Stomach smooth muscle (tissue), 2 donors: Measurements from ENCODE around the gene IL18.

Experiments used
- H3K27ac ChIP-seq: one replicate; pipeline ENCODE4 v1.7.0; 2013; ENCODE audit warnings: mild to moderate bottlenecking, low read length, inconsistent platforms
- H3K27me3 ChIP-seq, 2 donors: one replicate each; pipeline ENCODE4 v1.7.0; 2013; ENCODE audit warnings: low read length in 2 of 2; ENCODE audit not compliant: insufficient read depth in 2 of 2, control insufficient read depth in 1 of 2
- H3K36me3 ChIP-seq, 2 donors: one replicate each; pipeline ENCODE4 v1.7.0; 2013; ENCODE audit warnings: low read length in 2 of 2; ENCODE audit not compliant: control insufficient read depth in 2 of 2, insufficient read depth in 2 of 2
- H3K4me1 ChIP-seq: one replicate; pipeline ENCODE4 v1.7.0; 2013; ENCODE audit warnings: low read length; ENCODE audit not compliant: control insufficient read depth, insufficient read depth
- H3K4me3 ChIP-seq, 2 donors: one replicate each; pipeline ENCODE4 v1.7.0; 2013; ENCODE audit warnings: low read length in 2 of 2
- H3K9ac ChIP-seq, 2 donors: one replicate each; pipeline ENCODE4 v1.7.0; 2013; ENCODE audit warnings: low read length in 2 of 2, mild to moderate bottlenecking in 1 of 2
- H3K9me3 ChIP-seq, 2 donors: one replicate each; pipeline ENCODE4 v1.7.0; 2013; ENCODE audit warnings: low read length in 2 of 2; ENCODE audit not compliant: control insufficient read depth in 2 of 2
- donor health status: healthy.
- donor health status: Pancreatic carcinoma.

IL18 gene

GRCh38 chr11:112121981-112122615 lies 41.8 kb downstream of the IL18 start:
- Histone ChIP-seq H3K4me3 (no peak overlapping the region), H3K4me1 (no peaks in the 10 kb centered on the region), H3K27me3 (no peaks in the 10 kb centered on the region), H3K9ac (no peak overlapping the region), H3K27ac (no peak overlapping the region), H3K36me3 (no peaks in the 10 kb centered on the region), H3K9me3 (no peaks in the 10 kb centered on the region)

- H3K9ac ChIP-seq: no peak overlapping the region
- no peak overlapping the region for H3K4me3 ChIP-seq
- H3K9me3 ChIP-seq: no peaks in the 10 kb centered on the region
- no peaks in the 10 kb centered on the region for H3K36me3 ChIP-seq
- H3K27ac ChIP-seq: no peak overlapping the region
- no peaks in the 10 kb centered on the region for H3K4me1 ChIP-seq
- H3K27me3 ChIP-seq: no peaks in the 10 kb centered on the region
Measured at GRCh38 chr11:112118176-112118575, 45.7 kb downstream of the IL18 start.

DNA sequence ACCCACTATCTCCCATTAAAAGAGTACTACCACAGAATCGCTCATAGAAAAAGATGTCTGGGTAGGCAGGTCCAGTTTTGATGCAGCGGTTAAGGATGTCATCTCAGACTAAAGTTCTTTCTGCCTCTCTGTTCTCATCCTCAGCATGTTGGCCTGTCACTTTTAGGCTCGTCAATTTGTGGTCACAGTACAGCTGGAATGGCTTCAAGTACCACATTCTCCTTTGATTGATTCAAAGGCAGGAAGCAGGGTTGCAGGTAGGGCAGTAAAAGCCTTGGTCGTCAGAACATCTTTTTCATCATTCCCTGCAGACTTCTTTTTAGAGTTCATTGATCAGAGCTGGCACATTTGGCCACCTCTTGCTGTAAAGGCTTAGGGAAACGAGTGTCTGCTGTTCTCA lies 48.5 kb downstream of the IL18 start:
- H3K9me3 ChIP-seq: no peaks in the 10 kb centered on the region
- H3K4me1 ChIP-seq: no peaks in the 10 kb centered on the region
- H3K27ac ChIP-seq: no peak overlapping the region
- no peaks in the 10 kb centered on the region for H3K27me3 ChIP-seq
- H3K4me3 ChIP-seq: no peak overlapping the region
- H3K36me3 ChIP-seq: no peaks in the 10 kb centered on the region
- no peak overlapping the region for H3K9ac ChIP-seq

DNA sequence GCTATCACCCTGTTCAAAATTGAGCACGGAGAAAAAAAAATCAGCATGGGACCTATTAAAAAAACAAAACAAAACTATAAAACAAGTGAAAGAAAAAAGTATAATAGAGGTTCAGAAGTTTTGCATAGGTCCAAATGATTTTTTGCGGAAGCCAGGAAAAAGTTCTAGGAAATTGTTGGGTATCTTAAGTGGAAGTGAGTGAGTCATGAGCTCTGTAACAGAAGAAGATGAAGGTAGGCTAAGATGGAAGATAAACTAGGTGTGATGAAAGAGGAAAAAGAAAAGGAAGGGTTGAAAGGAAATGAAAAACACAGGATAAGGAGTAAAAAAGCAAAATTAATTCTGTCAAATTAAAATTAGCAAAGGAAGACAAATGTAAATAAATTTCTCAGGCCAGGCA lies 49.4 kb downstream of the IL18 start:
- H3K27me3 ChIP-seq: no peaks in the 10 kb centered on the region
- H3K9ac ChIP-seq: no peak overlapping the region
- H3K27ac ChIP-seq: no peak overlapping the region
- no peaks in the 10 kb centered on the region for H3K9me3 ChIP-seq
- H3K4me1 ChIP-seq: no peaks in the 10 kb centered on the region
- no peak overlapping the region for H3K4me3 ChIP-seq
- H3K36me3 ChIP-seq: no peaks in the 10 kb centered on the region

DNA sequence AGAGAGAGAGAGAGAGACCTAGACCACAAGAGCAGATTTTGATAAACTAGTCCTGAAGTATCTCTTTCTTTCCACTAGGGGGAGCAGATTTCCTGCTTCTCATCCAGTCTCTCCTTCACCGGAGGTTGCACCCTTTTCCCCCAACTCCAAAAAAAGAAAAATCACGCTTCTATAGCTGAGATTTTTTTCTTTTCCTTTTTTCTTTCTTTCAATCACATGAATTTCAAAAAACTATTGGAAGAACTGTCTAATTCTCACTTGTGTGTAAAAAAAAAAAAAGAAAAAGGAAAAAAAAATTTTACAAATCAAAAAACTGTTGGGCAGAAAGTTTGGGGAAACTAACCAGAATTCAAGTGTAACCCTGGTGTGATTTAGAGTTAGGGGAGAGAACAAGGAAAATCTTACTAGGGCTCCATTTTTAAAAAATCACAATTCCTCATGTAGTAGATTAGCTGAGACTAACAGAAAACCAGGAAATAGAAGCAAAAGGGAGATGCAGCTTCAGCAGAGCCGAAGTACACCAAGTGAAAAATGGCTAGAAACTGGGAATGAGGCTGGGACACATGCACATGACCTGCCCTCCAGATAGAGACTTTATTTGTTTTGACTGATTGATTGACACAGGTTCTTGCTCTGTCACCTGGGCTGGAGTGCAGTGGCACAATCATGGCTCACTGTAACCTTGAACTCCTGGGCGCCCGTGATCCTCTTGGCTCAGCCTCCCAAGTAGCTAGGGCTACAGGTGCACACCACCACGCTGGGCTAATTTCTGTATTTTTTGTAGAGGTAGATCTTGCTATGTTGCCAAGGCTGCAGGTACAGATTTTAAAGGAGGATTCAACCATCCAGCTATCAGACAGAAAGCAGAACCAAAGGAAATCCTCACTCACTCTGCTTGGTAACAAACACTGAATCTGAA lies 50.1 kb downstream of the IL18 start:
- Histone ChIP-seq H3K9me3 (no peaks in the 10 kb centered on the region), H3K27me3 (no peaks in the 10 kb centered on the region), H3K36me3 (peaks cover 0 to 4% of the 10 kb centered on the region in 2 donors), H3K27ac (no peak overlapping the region), H3K9ac (no peak overlapping the region), H3K4me1 (no peaks in the 10 kb centered on the region), H3K4me3 (no peak overlapping the region)

DNA sequence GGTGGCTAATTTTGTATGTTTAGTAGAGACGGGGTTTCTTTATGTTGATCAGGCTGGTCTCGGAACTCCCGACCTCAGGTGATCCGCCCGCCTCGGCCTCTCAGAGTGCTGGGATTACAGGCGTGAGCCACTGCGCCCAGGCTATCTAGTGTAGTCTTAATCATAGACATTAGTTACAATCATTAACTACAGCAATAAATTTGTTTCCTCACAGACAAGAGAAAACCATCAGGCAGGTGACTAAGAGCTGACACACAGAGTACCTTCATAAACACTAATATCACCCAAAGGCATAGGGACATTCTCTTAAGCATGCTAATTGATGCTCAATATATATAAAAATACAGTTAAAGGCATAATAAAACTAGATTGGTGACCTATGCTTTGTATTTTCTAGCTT lies 57.8 kb downstream of the IL18 start:
- H3K9ac ChIP-seq: no peak overlapping the region
- H3K27ac ChIP-seq: no peak overlapping the region
- no peaks in the 10 kb centered on the region for H3K27me3 ChIP-seq
- no peaks in the 10 kb centered on the region for H3K9me3 ChIP-seq
- H3K4me3 ChIP-seq: no peak overlapping the region
- no peaks in the 10 kb centered on the region for H3K4me1 ChIP-seq
- H3K36me3 ChIP-seq: peaks cover 3 to 7% of the 10 kb centered on the region in 2 donors

DNA sequence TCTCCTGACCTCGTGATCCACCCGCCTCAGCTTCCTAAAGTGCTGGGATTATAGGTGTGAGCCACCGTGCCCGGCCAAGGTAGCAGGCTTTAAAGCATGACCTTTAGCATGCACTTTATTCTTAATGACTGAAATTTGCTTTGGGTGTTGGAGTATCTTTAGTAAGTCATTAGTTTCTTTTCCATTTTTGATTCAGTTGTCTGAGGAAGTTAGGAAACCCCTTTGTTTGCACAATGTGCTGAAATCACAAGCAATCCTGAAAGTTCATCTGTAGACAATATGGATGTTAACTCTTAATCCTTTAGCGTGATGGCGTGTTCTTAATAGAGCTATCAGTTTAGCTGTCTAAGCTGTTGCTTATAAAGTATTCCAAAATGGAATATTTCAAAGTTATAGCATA lies 60.4 kb downstream of the IL18 start:
- Histone ChIP-seq H3K36me3 (peaks cover 3% of the 10 kb centered on the region in 2 donors), H3K9me3 (no peaks in the 10 kb centered on the region), H3K4me1 (no peaks in the 10 kb centered on the region), H3K27ac (no peak overlapping the region), H3K4me3 (no peak overlapping the region), H3K9ac (no peak overlapping the region), H3K27me3 (no peaks in the 10 kb centered on the region)

DNA sequence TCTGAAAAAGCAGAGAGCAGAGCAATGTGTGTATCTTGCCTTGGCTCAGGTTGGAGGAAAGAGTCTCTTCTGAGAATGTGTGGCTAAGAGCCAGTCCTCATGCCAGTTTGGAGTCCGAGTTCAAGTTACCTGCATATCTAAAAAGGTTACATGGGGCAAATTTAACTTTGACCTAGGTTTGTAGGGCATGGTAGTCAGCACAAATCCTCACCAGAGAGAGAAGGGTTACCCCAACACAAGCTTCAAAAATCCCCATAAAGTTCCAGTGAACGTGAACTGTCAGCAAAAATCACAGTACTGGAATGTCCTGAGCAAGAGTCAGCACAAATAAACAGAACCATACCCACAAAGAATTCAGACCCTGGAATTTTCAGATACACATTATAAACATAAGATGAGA lies 63.4 kb downstream of the IL18 start:
- no peak overlapping the region for H3K9ac ChIP-seq
- no peaks in the 10 kb centered on the region for H3K4me1 ChIP-seq
- no peaks in the 10 kb centered on the region for H3K9me3 ChIP-seq
- no peak overlapping the region for H3K27ac ChIP-seq
- no peak overlapping the region for H3K4me3 ChIP-seq
- H3K27me3 ChIP-seq: no peaks in the 10 kb centered on the region
- H3K36me3 ChIP-seq: peaks cover 8 to 15% of the 10 kb centered on the region in 2 donors

- H3K27ac ChIP-seq: no peak overlapping the region
- no peaks in the 10 kb centered on the region for H3K4me1 ChIP-seq
- H3K4me3 ChIP-seq: no peak overlapping the region
- no peak overlapping the region for H3K9ac ChIP-seq
- no peaks in the 10 kb centered on the region for H3K27me3 ChIP-seq
- H3K9me3 ChIP-seq: no peaks in the 10 kb centered on the region
- peaks cover 18 to 22% of the 10 kb centered on the region in 2 donors for H3K36me3 ChIP-seq
Measured at GRCh38 chr11:112097734-112098528, 66.0 kb downstream of the IL18 start.

DNA sequence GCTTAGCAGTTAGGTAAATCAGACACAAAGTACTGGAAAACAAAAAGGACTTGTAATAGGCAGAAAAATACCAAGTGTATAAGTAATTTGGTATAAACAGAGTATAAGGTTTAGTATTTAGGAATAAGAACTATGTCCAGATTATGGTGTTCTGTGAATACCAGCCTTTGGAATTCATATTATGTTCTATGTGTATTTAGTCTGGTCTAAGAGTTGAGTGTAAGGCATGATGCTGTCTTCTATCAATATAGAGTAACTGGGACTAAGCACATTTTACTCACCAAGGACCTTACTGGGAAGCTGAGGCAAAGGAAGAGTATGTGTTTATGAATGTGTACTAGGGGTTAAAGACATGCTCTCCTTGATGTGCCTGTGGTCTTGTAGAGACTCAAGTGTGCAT lies 67.7 kb downstream of the IL18 start:
- Histone ChIP-seq H3K36me3 (peaks cover 28 to 38% of the 10 kb centered on the region in 2 donors), H3K4me3 (no peak overlapping the region), H3K27me3 (no peaks in the 10 kb centered on the region), H3K9me3 (no peaks in the 10 kb centered on the region), H3K4me1 (no peaks in the 10 kb centered on the region), H3K9ac (no peak overlapping the region), H3K27ac (no peak overlapping the region)
